Nephron progenitor cell (in vitro differentiated cells): ENCODE results near the gene DMWD.
A peak's percentile ranks its signal among the peaks of the same experiment; 100 is the strongest.

Source experiments
- DNase-seq: peaks from one replicate; pipeline ENCODE4 v3.0.0; 2021
- H3K27ac Mint-ChIP-seq: 2 replicates; pipeline ENCODE4 v1.8.0; 2021; ENCODE audit warnings: mild to moderate bottlenecking, moderate library complexity, mixed read lengths
- H3K27me3 Mint-ChIP-seq: 2 replicates; pipeline ENCODE4 v1.8.0; 2021; ENCODE audit warnings: mild to moderate bottlenecking, low read depth, mixed read lengths; ENCODE audit not compliant: poor library complexity
- H3K36me3 Mint-ChIP-seq: 2 replicates; pipeline ENCODE4 v1.8.0; 2021; ENCODE audit warnings: low read depth, mixed read lengths
- H3K4me1 Mint-ChIP-seq: 2 replicates; pipeline ENCODE4 v1.8.0; 2021; ENCODE audit warnings: mixed read lengths
- H3K4me3 Mint-ChIP-seq: 2 replicates; pipeline ENCODE4 v1.8.0; 2021; ENCODE audit warnings: mild to moderate bottlenecking, moderate library complexity, mixed read lengths
- H3K9me3 Mint-ChIP-seq: 2 replicates; pipeline ENCODE4 v1.8.0; 2021; ENCODE audit warnings: mild to moderate bottlenecking, moderate library complexity, mixed read lengths
- TF ChIP-seq, protein P1 (sequence below): fragments of 200-600 bp; sonication (generic); IDR thresholded peaks from 2 replicates; pipeline ENCODE4 v1.5.0; 2021; ENCODE audit warnings: antibody characterized with exemption

DMWD gene

DNA sequence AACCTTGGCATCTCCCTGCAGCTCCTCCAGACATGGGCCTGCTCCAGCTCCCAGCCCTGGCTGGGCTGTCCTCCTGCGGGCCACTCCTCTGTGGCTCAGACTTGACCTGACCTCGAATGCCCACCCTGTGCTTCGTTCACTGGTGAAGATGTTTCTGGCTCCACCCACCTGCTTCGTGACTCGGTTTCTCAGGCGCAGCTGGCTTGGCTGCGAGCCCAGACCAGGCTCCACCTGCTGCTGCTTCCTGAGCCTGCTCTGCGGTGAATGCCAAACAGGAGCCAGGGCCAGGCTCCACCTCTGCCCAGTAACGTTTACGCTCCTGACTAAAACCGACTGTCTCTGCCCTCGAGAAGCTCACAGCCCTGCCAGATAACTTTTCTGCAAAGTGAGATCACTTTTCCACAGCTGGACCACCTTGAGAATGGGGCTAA is 31.4 kb upstream of the DMWD start:
- Mint-ChIP-seq H3K36me3 (peaks cover 34% of the 10 kb centered on the region), H3K27ac (peak overlapping the region; percentile 22), H3K9me3 (no peaks in the 10 kb centered on the region), H3K27me3 (no peaks in the 10 kb centered on the region), H3K4me1 (peaks cover 26% of the 10 kb centered on the region), H3K4me3 (no peak overlapping the region)
- TF ChIP-seq, protein P1, sequence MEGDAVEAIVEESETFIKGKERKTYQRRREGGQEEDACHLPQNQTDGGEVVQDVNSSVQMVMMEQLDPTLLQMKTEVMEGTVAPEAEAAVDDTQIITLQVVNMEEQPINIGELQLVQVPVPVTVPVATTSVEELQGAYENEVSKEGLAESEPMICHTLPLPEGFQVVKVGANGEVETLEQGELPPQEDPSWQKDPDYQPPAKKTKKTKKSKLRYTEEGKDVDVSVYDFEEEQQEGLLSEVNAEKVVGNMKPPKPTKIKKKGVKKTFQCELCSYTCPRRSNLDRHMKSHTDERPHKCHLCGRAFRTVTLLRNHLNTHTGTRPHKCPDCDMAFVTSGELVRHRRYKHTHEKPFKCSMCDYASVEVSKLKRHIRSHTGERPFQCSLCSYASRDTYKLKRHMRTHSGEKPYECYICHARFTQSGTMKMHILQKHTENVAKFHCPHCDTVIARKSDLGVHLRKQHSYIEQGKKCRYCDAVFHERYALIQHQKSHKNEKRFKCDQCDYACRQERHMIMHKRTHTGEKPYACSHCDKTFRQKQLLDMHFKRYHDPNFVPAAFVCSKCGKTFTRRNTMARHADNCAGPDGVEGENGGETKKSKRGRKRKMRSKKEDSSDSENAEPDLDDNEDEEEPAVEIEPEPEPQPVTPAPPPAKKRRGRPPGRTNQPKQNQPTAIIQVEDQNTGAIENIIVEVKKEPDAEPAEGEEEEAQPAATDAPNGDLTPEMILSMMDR, result no peak
- DNase-seq, result no peak

DNA sequence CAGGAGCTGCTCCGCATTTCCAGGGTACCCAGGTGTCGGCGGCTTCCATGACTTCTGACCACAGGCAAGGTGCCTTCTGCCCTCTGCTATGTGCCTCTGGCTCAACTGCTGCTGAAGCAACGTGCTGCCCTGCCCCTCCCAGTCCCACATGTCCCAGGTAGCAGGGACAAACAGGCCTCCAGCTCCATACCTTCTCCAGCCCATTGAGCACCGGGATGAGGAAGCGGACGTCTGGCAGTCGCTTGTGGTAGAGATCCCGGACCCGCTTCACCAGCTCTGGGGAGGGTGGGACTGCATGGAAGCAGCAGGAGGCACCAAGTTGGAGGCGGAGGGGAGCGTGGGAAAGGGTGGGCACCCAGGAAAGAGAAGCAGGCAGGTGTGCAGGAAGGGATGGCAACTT is 30.5 kb upstream of the DMWD start:
- peaks cover 26% of the 10 kb centered on the region for H3K36me3 Mint-ChIP-seq
- DNase-seq, result no peak
- peak overlapping the region; percentile 57 for H3K27ac Mint-ChIP-seq
- TF ChIP-seq, protein P1, result no peak
- no peaks in the 10 kb centered on the region for H3K9me3 Mint-ChIP-seq
- H3K4me1 Mint-ChIP-seq, result peaks cover 32% of the 10 kb centered on the region
- no peak overlapping the region for H3K4me3 Mint-ChIP-seq
- H3K27me3 Mint-ChIP-seq, result no peaks in the 10 kb centered on the region

DNA sequence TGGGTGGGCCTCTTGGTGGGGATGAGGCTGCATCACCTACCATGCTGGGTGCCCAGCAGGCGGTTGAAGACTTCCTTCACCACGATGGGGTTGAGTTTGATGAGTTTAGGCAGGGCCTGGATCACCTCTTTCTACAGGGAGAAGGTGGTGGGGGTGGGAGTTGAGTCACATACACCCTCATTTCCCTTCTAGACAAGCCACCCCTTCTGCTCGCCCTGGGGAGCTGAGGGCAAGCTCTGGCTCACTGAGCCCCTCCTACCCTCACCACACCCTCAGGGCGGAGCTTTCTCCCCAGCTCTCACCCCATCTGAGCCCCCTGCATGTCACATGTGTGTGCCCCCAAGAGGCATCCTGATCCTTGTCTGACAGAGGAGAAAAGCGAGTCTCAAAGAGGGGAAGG is 30.1 kb upstream of the DMWD start:
- TF ChIP-seq, protein P1, result no peak
- no peak for DNase-seq
- Mint-ChIP-seq H3K4me3 (no peak overlapping the region), H3K4me1 (peaks cover 36% of the 10 kb centered on the region), H3K27ac (no peak overlapping the region), H3K27me3 (no peaks in the 10 kb centered on the region), H3K36me3 (peaks cover 26% of the 10 kb centered on the region), H3K9me3 (no peaks in the 10 kb centered on the region)

DNA sequence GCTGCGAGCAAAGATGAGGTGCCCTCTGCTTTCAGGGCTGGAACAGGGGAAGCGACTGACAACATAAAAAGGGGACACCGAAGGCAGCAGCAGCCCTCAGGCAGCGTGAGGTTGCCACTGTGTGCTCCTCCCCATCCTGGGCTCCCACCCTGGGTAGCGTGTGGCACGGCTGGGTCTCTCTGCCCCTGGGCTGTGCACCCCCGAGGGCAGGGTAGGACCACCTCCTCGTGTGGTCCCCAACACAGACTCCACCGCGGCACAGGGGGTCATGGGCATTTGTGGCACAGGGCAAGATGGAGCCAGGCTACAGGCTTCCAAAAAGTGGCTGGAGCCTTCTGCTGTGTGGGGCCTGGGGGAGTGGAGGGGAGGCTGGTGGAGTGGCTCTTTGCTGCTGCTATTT is 28.9 kb upstream of the DMWD start:
- H3K27ac Mint-ChIP-seq, result peak overlapping the region; percentile 98
- no peak overlapping the region for H3K4me3 Mint-ChIP-seq
- TF ChIP-seq, protein P1, result no peak
- H3K27me3 Mint-ChIP-seq, result no peaks in the 10 kb centered on the region
- H3K36me3 Mint-ChIP-seq, result peaks cover 26% of the 10 kb centered on the region
- no peaks in the 10 kb centered on the region for H3K9me3 Mint-ChIP-seq
- peaks cover 46% of the 10 kb centered on the region for H3K4me1 Mint-ChIP-seq
- no peak for DNase-seq

DNA sequence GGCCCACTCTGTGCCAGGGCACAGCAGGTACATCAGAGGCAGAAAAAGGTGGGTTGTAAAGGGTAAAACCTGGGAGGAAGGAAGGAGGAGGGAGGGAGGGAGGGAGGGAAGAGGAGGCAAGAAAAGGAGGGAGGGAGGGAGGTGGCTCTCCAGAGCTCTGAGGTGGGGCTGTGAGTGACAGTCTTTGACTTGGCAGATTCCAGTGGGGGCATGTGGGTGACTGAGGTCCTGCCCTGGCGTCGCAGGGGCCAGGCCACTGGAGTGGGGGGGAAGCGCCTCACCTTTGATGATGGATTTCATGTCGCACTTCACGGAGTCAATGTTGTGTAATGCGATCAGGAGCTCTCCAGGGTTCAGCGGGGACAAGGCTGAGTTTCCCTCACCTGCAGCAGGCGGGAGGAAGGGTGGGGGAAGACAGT is 28.5 kb upstream of the DMWD start:
- Mint-ChIP-seq H3K9me3 (no peaks in the 10 kb centered on the region), H3K4me3 (no peak overlapping the region), H3K27ac (peak overlapping the region; percentile 98), H3K36me3 (peaks cover 26% of the 10 kb centered on the region), H3K27me3 (no peaks in the 10 kb centered on the region), H3K4me1 (peaks cover 46% of the 10 kb centered on the region)
- no peak for DNase-seq
- TF ChIP-seq, protein P1, result no peak

DNA sequence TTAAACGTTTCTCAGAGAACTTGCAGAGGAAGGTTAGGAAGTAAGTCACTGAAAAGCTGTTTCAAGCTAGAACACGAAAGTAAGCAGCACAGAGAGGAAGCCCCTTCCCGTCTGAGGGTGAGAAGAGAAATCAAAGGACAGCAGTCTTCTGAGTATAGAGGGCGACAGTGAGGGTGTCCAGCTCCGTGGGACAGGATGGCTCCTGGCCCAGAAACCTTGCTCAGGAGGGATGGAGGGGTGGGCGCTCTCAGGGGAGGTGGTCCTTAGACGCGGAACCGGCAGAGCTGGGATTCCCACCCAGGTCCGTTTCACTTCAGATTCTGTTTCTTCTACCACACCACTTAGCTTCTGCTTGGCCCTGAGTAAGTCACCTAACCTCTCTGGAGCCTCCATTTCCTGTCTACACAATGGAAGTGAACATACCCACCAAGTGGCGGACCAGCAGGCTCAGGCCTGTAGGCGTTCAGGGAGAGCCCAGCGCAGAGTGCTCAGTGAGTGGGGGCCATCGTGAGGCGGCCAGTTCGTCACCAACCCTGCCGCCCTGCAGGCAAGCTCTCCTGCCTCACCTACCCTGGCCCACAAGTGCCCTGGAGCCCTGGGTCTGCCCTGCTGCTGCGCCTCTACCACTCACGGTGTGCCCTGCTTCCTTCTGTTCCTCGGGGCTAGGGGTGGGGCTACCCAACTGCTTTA is 27.9 kb upstream of the DMWD start:
- no peaks in the 10 kb centered on the region for H3K9me3 Mint-ChIP-seq
- peaks cover 26% of the 10 kb centered on the region for H3K36me3 Mint-ChIP-seq
- H3K27me3 Mint-ChIP-seq, result no peaks in the 10 kb centered on the region
- peak overlapping the region; percentile 72 for H3K27ac Mint-ChIP-seq
- TF ChIP-seq, protein P1, result no peak
- DNase-seq, result no peak
- H3K4me3 Mint-ChIP-seq, result no peak overlapping the region
- H3K4me1 Mint-ChIP-seq, result peaks cover 46% of the 10 kb centered on the region
